Brain microvascular endothelial cell (primary cell): ENCODE results near the gene SPEF1.

Source experiments
- DNase-seq: peaks from one replicate; pipeline ENCODE4 v3.0.0-alpha.2; 2020
- H3K27ac ChIP-seq: fragments of 250-450 bp; sonication (Bioruptor Pico); 2 replicates; pipeline ENCODE4 v1.5.1; 2020; ENCODE audit warnings: mild to moderate bottlenecking, moderate library complexity
- H3K27me3 ChIP-seq: fragments of 250-450 bp; sonication (Bioruptor Pico); replicated peaks from 2 replicates; pipeline ENCODE4 v1.5.1; 2020; ENCODE audit warnings: mild to moderate bottlenecking
- H3K36me3 ChIP-seq: fragments of 250-450 bp; sonication (Bioruptor Pico); replicated peaks from 2 replicates; pipeline ENCODE4 v1.5.1; 2020; ENCODE audit warnings: mild to moderate bottlenecking
- H3K4me3 ChIP-seq: 2 replicates; pipeline ENCODE4 v1.5.1; 2011; ENCODE audit warnings: low read depth, mild to moderate bottlenecking, control low read depth, low read length, moderate library complexity
- in situ Hi-C: cut with HindIII; loops from 2 replicates; pipeline ENCODE4 v1.10.0; 2017; ENCODE audit warnings: low sequenced_read_pairs, low pct_ligation_motif_present
- TF ChIP-seq, protein P1 (sequence below): IDR thresholded peaks from 2 replicates; pipeline ENCODE4 v1.5.1; 2011; ENCODE audit warnings: low read depth, mild to moderate bottlenecking, moderate library complexity, low read length, control low read depth, inconsistent platforms; ENCODE audit errors: missing control alignments

Gene SPEF1

GRCh38 chr20:3730803-3731672 lies 50.2 kb downstream of the SPEF1 start:
- DNase-seq: no peak
- Histone ChIP-seq H3K27ac (no peak overlapping the region), H3K27me3 (peaks cover 23% of the 10 kb centered on the region), H3K4me3 (no peak overlapping the region), H3K36me3 (no peaks in the 10 kb centered on the region)
- in situ Hi-C loops: no loop called here
- TF ChIP-seq, protein P1, sequence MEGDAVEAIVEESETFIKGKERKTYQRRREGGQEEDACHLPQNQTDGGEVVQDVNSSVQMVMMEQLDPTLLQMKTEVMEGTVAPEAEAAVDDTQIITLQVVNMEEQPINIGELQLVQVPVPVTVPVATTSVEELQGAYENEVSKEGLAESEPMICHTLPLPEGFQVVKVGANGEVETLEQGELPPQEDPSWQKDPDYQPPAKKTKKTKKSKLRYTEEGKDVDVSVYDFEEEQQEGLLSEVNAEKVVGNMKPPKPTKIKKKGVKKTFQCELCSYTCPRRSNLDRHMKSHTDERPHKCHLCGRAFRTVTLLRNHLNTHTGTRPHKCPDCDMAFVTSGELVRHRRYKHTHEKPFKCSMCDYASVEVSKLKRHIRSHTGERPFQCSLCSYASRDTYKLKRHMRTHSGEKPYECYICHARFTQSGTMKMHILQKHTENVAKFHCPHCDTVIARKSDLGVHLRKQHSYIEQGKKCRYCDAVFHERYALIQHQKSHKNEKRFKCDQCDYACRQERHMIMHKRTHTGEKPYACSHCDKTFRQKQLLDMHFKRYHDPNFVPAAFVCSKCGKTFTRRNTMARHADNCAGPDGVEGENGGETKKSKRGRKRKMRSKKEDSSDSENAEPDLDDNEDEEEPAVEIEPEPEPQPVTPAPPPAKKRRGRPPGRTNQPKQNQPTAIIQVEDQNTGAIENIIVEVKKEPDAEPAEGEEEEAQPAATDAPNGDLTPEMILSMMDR: no peak

DNA sequence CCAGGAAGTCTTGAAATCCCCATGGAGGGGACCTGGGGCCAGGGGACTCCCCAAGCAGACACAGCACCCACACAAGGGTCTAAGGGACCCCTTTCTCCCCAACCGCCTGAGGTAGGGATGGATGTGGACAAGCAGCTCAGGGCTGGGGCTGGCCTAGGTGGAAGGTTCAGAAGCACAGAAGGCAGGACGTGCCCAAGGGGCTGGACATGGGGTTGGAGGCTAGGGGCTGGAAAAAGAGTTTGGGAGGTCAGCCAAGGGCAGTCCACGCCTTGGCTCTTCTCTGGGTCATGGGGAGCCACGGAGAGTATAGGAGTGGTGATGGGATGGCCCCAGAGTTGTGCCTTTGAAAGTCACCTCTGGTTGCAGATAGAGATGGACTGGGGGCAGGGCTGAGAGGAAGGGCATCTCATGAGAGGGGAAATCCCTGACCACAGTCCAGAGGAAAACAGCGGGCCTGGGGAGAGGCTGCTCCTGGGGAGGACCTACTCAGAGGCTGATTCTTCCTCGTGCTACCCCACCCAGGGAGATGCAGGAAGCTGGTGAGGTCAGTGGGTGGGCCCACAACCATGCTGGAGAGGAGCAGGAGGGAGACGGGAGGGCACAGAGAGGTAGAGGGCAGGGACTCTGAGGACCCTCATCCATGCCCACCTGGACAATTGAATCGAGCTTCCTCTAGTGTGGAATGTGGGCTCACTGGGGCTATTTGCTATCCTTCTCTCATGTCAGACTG lies 51.3 kb downstream of the SPEF1 start:
- Histone ChIP-seq H3K36me3 (no peaks in the 10 kb centered on the region), H3K27ac (no peak overlapping the region), H3K27me3 (peaks cover 23% of the 10 kb centered on the region), H3K4me3 (no peak overlapping the region)
- in situ Hi-C loops: no loop called here
- TF ChIP-seq, protein P1: no peak
- DNase-seq: no peak

DNA sequence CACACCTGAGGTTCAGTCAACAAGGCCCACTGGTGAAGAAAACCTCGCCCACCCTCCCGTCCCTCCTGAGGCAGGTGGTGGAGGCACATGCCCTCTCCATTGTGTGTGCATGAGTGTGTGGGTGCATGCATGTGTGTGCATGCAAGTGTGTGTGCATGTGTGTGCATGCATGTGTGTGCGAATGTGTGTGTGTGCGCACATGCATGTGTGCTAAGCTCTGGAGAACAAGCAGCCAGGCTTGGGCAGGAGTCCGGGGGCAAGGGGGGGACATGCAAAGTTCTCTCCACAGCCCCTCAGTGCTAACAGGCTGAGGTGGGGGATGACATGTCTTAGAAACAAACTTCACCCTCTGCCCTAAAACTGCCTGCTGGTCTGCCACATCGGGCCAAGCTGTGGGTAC lies 51.9 kb downstream of the SPEF1 start:
- peaks cover 23% of the 10 kb centered on the region for H3K27me3 ChIP-seq
- no peak for DNase-seq
- in situ Hi-C loops: no loop called here
- H3K4me3 ChIP-seq: no peak overlapping the region
- TF ChIP-seq, protein P1: no peak
- no peaks in the 10 kb centered on the region for H3K36me3 ChIP-seq
- no peak overlapping the region for H3K27ac ChIP-seq

DNA sequence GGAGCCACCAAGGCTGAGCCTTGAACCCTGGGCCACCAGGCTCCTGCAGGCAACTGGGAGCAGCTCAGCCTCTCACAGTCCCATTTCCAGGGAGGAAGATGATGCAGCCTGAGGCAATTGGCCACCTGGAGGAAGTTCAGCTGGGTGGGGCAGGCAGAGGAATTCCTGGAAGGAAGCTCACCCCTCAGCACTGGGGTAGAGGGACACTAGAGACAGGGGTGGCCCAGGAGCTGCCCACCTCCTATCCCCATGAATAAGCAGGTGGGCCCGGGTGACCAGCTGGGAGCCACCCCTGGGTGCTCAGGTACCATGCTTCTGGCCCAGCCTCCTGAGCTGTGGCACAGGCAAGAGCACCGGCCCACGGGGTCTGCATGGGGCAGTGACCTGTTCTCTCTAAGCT lies 52.4 kb downstream of the SPEF1 start:
- no peak for DNase-seq
- H3K27ac ChIP-seq: no peak overlapping the region
- in situ Hi-C loops: no loop called here
- peaks cover 23% of the 10 kb centered on the region for H3K27me3 ChIP-seq
- H3K4me3 ChIP-seq: no peak overlapping the region
- TF ChIP-seq, protein P1: no peak
- no peaks in the 10 kb centered on the region for H3K36me3 ChIP-seq

DNA sequence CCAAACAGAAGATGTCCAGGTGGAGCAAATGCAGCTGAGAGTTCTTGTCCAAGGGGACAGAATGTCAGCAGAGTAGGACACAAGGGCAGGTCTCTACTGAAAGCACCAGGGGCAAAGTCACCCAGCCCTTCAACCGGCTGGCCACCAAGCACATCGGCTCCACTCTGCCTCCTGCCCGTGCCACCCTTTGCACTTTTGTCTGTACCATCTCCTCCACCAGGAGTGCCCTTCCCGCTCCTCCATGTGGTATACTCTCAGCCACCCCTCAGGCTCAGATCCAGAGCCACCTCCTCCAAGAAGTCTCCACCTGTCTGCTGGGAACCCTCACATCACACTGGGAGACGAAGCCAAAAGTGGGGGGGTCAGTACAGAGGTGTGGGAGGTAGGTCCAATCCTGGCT lies 52.9 kb downstream of the SPEF1 start:
- TF ChIP-seq, protein P1: no peak
- Histone ChIP-seq H3K36me3 (no peaks in the 10 kb centered on the region), H3K27ac (no peak overlapping the region), H3K27me3 (peaks cover 23% of the 10 kb centered on the region), H3K4me3 (no peak overlapping the region)
- in situ Hi-C loops: no loop called here
- no peak for DNase-seq
